ENCODE data around the gene ALS2CL. TPM values are rescaled to one million over a fixed set of nuclear protein-coding genes. Genes with fewer than 3 reads are reported as not detected.

Gene ALS2CL
- polyA plus RNA-seq, 3 donors = 11.9 to 22.4 (median 12.1) TPM

- no peak for DNase-seq (ENCODE audit: extremely low read depth in 1 of 11, low read depth in 9 of 11, low spot score in 4 of 11)
These were observed 24.2 kb upstream of the ALS2CL start, which contains the start of gene PRSS50 for GRCh38 chr3:46717447-46718231. Gene PRSS50 (minus strand): TSS chr3:46717869. CDS start chr3:46717824, 45 bp downstream.

DNA sequence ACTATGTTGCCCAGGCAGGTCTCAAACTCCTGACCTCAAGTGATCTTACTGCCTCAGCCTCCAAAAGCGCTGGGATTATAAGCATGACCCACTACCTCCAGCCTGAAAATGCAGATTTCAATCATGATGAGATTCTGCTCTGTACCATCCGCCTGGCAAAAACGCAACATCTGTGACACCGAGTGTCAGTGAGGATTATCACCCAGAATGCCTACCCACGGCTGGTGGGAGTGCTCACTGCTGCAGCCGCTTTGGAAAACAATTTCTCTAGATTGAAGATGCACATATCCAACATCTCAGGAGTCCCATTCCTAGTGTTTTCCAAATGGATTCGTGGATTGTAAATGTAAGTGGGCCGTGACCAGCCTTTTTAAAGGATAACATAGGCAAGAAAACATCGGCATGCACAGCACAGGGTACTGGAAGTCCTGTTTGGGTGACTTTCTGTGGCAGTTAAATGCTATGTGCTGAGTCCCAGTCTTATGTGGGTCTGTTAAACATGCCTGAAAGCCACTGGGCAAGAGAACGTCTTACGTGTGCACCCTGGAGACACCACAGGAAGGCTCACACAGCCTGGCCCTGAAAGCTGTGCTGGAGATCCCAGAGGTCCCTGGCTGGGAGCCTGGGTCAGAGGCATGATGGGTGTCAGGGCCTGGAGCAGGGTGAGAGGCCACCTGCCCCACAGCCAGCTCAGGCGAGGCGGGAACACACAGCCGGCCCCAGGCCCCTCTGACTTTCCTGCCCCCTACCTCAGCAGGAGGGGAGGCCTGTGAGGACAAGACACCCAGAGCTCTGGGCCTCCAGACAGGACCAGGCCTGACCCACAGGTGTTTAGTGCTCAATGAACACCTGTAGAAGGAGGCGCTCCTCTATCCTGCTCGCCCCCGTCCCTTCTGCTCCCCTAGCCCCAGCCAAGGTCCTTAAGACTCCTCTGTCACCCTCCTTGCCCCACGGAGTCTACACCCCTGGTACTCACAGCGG is 23.3 kb upstream of the ALS2CL start:
- DNase-seq (ENCODE audit: extremely low read depth in 1 of 11, low read depth in 9 of 11, low spot score in 4 of 11) = no peak

DNA sequence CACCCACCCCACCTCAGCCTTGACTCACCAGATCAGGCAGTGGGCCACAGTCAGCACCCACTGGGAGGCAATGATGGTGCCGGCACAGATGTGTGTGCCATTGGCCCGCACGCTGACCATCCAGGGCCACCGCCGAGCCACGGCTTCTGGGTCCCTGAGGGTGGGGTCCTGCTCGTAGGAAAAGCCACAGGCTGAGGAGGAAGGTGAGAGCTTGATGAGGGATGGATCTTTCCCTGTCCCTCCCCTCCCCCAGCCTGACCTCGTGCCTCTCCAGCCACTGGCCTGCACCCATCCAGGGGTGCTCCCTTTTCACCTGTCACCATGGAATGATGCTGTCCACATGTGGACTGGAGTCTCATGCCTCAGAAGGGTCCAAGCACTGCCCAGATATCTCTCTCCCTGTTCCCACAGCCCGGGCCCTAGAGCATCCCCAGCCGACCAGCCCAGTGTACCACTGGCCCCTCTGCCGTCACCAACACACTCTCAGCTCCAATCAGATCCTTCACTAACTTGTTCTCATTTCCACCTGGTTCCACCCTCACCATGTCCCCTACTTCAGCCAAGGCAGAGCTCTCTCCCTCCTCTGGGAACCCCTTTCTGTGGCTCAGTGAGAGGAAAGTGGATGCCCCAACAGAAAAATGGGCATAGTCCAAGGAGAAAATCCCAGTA is 22.2 kb upstream of the ALS2CL start:
- no peak for DNase-seq (ENCODE audit: extremely low read depth in 1 of 11, low read depth in 9 of 11, low spot score in 4 of 11)

GRCh38 chr3:46714728-46715506 is 21.4 kb upstream of the ALS2CL start:
- DNase-seq (ENCODE audit: extremely low read depth in 1 of 11, low read depth in 9 of 11, low spot score in 4 of 11) = no peak

- no peak for DNase-seq (ENCODE audit: extremely low read depth in 1 of 11, low read depth in 9 of 11, low spot score in 4 of 11)
These were observed 20.5 kb upstream of the ALS2CL start for GRCh38 chr3:46713898-46714552.

DNA sequence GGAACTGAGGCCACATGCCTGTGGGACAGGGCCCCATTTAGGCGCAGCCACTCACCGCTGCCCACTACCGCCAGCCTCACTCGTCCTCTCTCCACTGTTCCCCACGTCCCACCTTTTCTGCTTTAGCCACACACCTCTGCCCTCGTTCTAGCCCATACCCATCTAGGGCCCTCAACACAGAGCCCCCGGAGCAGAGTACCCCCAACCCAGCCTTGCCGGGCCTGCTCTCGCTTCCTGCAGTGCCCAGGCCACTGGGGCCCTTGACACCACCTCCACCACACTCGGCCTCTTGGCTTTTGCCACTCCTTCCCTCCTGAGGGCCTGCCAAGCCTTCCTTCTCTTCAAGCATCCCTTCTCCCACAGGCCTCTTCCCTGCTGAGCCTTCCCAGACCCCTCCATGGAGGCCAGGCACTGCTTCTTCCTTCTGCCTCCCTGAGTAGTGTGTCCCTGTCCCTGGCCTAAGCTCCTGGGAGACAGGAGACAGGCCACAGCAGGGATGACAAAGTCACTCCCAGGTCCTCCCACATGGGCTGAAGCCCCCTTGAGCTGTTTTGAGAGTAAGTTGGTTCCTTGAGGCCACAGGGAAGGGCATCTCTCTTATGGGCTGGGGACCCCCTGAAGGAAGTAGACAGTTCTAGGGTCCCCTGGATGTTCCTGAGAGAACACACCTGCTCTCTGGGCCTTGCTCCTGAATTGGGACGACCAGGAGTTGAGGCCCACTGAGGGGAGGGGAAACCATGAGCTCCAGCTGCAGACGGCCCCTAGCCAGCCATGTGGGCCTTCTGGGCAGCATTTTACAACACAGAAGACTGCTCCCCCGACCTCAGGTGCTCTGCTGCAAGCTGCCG is 19.8 kb upstream of the ALS2CL start:
- DNase-seq (ENCODE audit: extremely low read depth in 1 of 11, low read depth in 9 of 11, low spot score in 4 of 11) = no peak

DNA sequence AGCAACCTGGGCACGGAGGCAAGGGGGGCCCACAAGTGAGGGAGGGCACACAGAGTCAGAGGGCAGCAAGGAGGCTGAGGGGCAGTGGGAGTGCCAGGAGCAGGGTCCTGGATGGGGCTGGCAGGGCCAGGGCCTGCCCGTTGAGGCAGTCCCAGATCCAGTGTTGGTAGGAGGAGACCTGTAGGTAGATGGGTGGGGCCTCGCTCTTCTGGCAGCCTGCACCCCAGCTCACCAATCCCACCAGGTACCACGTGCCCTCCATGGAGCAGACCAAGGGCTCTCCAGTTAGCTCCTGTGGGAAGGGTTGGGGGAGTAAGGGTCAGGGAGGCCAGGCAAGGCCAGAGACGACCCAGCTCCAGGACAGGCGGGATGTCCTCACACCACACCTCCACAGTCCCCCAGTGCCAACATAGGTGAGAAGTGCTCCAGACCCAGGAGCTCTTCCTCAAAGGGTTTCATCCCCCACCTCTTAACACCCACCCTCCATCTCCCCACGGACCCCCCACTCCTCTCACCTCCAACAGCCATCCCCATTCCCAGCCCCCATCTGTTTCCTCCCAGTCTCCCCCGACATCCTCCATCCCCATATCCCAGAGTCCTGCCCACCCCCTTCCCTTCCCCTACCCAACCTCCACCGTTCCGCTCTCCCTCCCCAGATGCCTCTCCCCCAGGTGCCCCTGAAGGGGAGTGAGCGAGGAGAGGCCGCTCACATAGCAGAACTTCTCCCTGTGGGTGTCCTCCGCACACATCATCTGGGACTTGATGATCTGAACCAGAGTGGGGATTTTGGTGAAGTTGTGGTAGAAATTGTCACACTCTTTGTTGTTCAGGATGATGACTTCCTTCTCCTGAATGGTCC is 18.9 kb upstream of the ALS2CL start:
- no peak for DNase-seq (ENCODE audit: extremely low read depth in 1 of 11, low read depth in 9 of 11, low spot score in 4 of 11)

GRCh38 chr3:46711760-46712159 is 18.3 kb upstream of the ALS2CL start:
- DNase-seq (ENCODE audit: extremely low read depth in 1 of 11, low read depth in 9 of 11, low spot score in 4 of 11) = no peak

DNA sequence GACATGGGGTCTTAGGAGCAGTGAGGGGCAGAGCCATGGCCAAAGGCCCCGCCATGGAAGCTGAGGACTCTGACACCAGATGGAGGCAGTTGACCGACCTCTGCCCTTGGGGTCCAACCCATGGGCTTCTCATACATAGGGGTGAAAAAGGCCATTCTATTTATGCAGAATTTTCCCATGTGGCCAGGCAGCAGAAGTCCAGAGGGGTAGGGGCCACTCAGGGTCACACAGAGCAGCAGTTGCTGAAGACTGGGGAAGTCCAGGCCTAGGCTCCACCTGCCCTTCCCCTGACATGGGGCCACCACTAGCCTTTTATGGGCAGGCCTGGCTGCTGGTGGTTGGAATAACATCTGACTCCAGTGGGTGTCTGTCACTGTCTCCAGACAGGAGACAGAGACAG is 17.8 kb upstream of the ALS2CL start:
- no peak for DNase-seq (ENCODE audit: extremely low read depth in 1 of 11, low read depth in 9 of 11, low spot score in 4 of 11)

DNA sequence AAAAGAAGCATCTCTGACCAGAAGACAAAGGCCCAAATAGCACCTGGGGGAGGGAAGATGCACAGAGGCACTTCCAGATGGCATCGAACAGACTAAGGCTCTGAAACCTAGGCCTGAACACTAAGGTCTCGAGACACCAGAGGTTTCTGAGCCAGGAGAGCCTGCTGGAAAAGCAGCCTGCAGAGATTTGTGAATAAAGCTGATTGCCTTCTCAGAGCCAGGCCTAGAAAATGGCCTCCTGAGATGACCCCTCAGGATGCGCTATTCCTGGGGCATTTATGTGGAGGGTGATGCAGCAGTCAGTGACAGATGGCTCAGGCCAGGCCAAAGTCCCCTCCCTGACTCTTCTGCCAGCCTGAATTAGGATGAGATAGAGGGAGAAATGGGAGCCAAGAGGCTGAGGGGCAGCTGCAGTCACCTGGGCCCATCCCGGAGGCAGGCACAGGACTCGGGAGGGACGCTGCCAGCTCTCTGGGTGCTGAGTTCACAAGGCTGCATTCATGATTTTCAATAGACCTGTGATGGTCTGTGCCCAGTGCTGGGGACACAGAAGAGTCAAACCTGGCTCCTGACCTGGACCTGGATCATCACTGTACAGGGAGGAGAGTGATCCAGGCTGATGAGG is 17.3 kb upstream of the ALS2CL start:
- no peak for DNase-seq (ENCODE audit: extremely low read depth in 1 of 11, low read depth in 9 of 11, low spot score in 4 of 11)

GRCh38 chr3:46710229-46710628 is 16.8 kb upstream of the ALS2CL start:
- no peak for DNase-seq (ENCODE audit: extremely low read depth in 1 of 11, low read depth in 9 of 11, low spot score in 4 of 11)

- no peak for DNase-seq (ENCODE audit: extremely low read depth in 1 of 11, low read depth in 9 of 11, low spot score in 4 of 11)
These were observed 16.2 kb upstream of the ALS2CL start for GRCh38 chr3:46709721-46710120.

- DNase-seq (ENCODE audit: extremely low read depth in 1 of 11, low read depth in 9 of 11, low spot score in 4 of 11) = no peak
These were observed 15.7 kb upstream of the ALS2CL start for GRCh38 chr3:46709157-46709654.

DNA sequence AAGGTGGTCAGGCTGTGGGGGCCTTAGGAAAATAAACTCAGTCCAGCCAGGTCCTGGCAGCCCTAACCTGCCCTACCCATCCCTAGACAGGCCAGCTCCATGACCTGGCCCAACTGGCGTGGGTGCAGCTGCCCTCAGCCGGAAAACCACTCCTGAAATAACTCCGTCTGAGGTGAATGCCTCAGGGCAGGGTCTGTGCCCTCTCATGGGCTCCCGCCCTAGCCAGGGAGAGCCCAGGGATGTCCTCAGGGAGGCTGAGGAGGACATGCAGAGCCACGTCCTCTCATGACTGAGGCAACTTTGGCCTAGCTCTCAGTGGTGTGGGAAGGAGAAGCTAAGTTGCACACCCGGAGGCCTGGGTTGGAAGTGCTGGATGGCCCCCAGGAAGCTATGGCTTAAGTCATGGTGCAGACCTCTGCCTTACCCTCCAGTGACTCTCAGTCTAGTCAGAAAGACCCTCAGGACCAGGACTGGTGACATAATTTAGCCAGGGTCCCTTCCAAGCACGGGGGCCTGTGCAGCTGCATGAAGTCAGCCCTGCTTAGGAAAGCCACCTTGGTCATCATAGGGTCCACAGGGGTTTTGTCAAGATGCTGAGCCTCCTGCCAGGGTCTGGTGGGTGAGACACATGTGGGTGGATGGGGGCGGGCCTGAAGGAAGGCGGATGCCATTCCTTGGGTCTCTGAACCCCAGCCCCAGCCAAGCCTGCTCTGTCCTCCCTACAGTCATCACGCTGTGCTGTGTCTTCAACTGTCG is 15.1 kb upstream of the ALS2CL start:
- DNase-seq (ENCODE audit: extremely low read depth in 1 of 11, low read depth in 9 of 11, low spot score in 4 of 11) = no peak

DNA sequence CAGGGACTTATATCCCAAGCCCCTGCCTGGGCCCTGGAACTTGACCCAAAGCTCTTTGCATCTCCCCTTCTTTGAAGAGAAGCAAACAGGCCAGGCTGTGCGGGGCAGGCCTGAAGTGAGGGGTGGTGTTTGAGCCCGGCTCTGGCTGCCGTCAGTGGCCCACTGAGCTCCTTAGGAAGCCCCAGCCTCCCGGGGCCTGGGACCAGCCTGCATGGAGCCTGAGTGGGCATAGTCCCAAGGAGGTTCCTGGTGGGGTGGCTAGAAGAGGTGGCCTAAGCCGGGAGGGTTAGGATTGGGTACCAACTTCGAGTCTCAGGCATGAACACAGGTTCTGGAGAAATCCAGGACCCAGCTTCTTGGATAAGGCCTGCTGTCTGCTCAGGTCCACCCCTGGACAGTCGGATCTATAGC is 14.1 kb upstream of the ALS2CL start:
- no peak for DNase-seq (ENCODE audit: extremely low read depth in 1 of 11, low read depth in 9 of 11, low spot score in 4 of 11)

Data from renal cortex interstitium (tissue), 11 donors.